NCI-H1105 treated with DMSO at 0.1 percent for 48 hours (cell line): ENCODE results near the gene KIF26B.

Experiments used
- DNase-seq: peaks from one replicate; lab custom pipeline; 2025; lab: John Stamatoyannopoulos, UW

KIF26B gene

GRCh38 chr1:245133995-245134715 is 20.6 kb upstream of the KIF26B start:
- no peak for DNase-seq

- no peak for DNase-seq
Measured at GRCh38 chr1:245142171-245142798, 12.5 kb upstream of the KIF26B start.

GRCh38 chr1:245142976-245143375 is 11.8 kb upstream of the KIF26B start:
- DNase-seq: no peak

GRCh38 chr1:245143849-245144248 is 10.9 kb upstream of the KIF26B start:
- DNase-seq: no peak

GRCh38 chr1:245148069-245148468 is 6.7 kb upstream of the KIF26B start:
- no peak for DNase-seq

GRCh38 chr1:245148861-245149260 is 5.9 kb upstream of the KIF26B start:
- DNase-seq: no peak

GRCh38 chr1:245153081-245153551 is 1.7 kb upstream of the KIF26B start:
- peak; percentile 31 for DNase-seq

- DNase-seq: peak; percentile 7
Measured at GRCh38 chr1:245153552-245154428, 995 bp upstream of the KIF26B start.

- peak; percentile 28 for DNase-seq
Measured at GRCh38 chr1:245155272-245156040, 671 bp downstream of the KIF26B start.

- DNase-seq: peak; percentile 68
Measured at GRCh38 chr1:245156041-245156735, 1.4 kb downstream of the KIF26B start.

- DNase-seq: peak; percentile 5
Measured at GRCh38 chr1:245156736-245157505, 2.1 kb downstream of the KIF26B start.

GRCh38 chr1:245158913-245159312 is 4.1 kb downstream of the KIF26B start:
- DNase-seq: no peak

GRCh38 chr1:245160288-245160687 is 5.5 kb downstream of the KIF26B start:
- no peak for DNase-seq

GRCh38 chr1:245160741-245161400 is 6.1 kb downstream of the KIF26B start:
- no peak for DNase-seq

- no peak for DNase-seq
Measured at GRCh38 chr1:245161866-245162265, 7.1 kb downstream of the KIF26B start.

- no peak for DNase-seq
Measured at GRCh38 chr1:245166471-245166885, 11.7 kb downstream of the KIF26B start.

- no peak for DNase-seq
Measured at GRCh38 chr1:245168086-245168485, 13.3 kb downstream of the KIF26B start.

- DNase-seq: no peak
Measured at GRCh38 chr1:245168906-245169305, 14.1 kb downstream of the KIF26B start.

- no peak for DNase-seq
Measured at GRCh38 chr1:245169376-245169775, 14.6 kb downstream of the KIF26B start.

- no peak for DNase-seq
Measured at GRCh38 chr1:245172026-245172425, 17.2 kb downstream of the KIF26B start.
